Hindlimb muscle (tissue), 1 donor: Measurements from ENCODE around the gene IER2. TPM values are rescaled to one million over a fixed set of nuclear protein-coding genes. Genes with fewer than 3 reads are reported as not detected.

Experiments
- DNase-seq: peaks from one replicate; pipeline ENCODE4 v3.0.0-alpha.2; 2013
- polyA plus RNA-seq: library from polyadenylated mRNA; unstranded; fragments of 120-200 nt; gene quantifications from one replicate; pipeline ENCODE4 v1.2.1, GENCODE V29; 2013; ENCODE audit not compliant: insufficient read length

The IER2 gene
- polyA plus RNA-seq, result 58.5 TPM

- peak; percentile 95 for DNase-seq
Observed at GRCh38 chr19:13150187-13150930, at the start of gene IER2, which contains the start of gene STX10. TSS of gene IER2 (plus strand) at chr19:13150411. CDS start at chr19:13153187, 2,776 bp downstream. TSS of gene STX10 (minus strand) at chr19:13150375. CDS start at chr19:13150173, 202 bp downstream.

- DNase-seq, result no peak
Observed at GRCh38 chr19:13100841-13101589, 49.2 kb upstream of the IER2 start.

GRCh38 chr19:13101590-13102415 lies 48.4 kb upstream of the IER2 start:
- no peak for DNase-seq

- DNase-seq, result no peak
Observed at GRCh38 chr19:13102416-13102665, 47.9 kb upstream of the IER2 start.

- DNase-seq, result no peak
Observed at GRCh38 chr19:13102666-13103580, 47.3 kb upstream of the IER2 start, which contains the start of gene LYL1. TSS of gene LYL1 (minus strand) at chr19:13102858. CDS start at chr19:13101171, 1,687 bp downstream.

GRCh38 chr19:13103581-13104359 lies 46.4 kb upstream of the IER2 start:
- no peak for DNase-seq

GRCh38 chr19:13104360-13104847 lies 45.8 kb upstream of the IER2 start:
- DNase-seq, result peak; percentile 67

- DNase-seq, result no peak
Observed at GRCh38 chr19:13104848-13105711, 45.1 kb upstream of the IER2 start.

GRCh38 chr19:13109361-13110098 lies 40.7 kb upstream of the IER2 start:
- no peak for DNase-seq

GRCh38 chr19:13110099-13110610 lies 40.1 kb upstream of the IER2 start:
- DNase-seq, result no peak

GRCh38 chr19:13112555-13112954 lies 37.7 kb upstream of the IER2 start:
- DNase-seq, result no peak

- DNase-seq, result no peak
Observed at GRCh38 chr19:13115936-13116281, 34.3 kb upstream of the IER2 start.

- peak; percentile 92 for DNase-seq
Observed at GRCh38 chr19:13116282-13117175, 33.7 kb upstream of the IER2 start, which contains the start of gene TRMT1. TSS of gene TRMT1 (minus strand) at chr19:13116740. CDS start at chr19:13116399, 341 bp downstream.

- DNase-seq, result no peak
Observed at GRCh38 chr19:13117176-13117771, 32.9 kb upstream of the IER2 start.

GRCh38 chr19:13117772-13118423 lies 32.3 kb upstream of the IER2 start, which contains the start of gene NACC1:
TSS of gene NACC1 (plus strand) at chr19:13118264. CDS start at chr19:13135208, 16,944 bp downstream.
- peak; percentile 90 for DNase-seq

- no peak for DNase-seq
Observed at GRCh38 chr19:13118424-13119193, 31.6 kb upstream of the IER2 start.
